Mucosa of descending colon (tissue), 3 donors: ENCODE measurements around the gene RPS21. TPM values are rescaled to one million over a fixed set of nuclear protein-coding genes. Genes with fewer than 3 reads are reported as not detected.

Source experiments
- ATAC-seq: fragments of 200-7000 bp; cut with Tn5 transposase; one replicate; pipeline ENCODE4 v1.9.1; 2020; ENCODE audit warnings: mild to moderate bottlenecking, moderate library complexity
- DNase-seq, 3 donors: peaks; one replicate each; pipeline ENCODE4 v3.0.0-alpha.2; 2020
- H3K36me3 ChIP-seq: fragments of 200-600 bp; one replicate; pipeline ENCODE4 v1.8.0; 2021; ENCODE audit warnings: low read depth, mild to moderate bottlenecking
- H3K4me1 ChIP-seq: fragments of 200-600 bp; one replicate; pipeline ENCODE4 v1.8.0; 2021; ENCODE audit warnings: low read depth, mild to moderate bottlenecking
- H3K4me3 ChIP-seq: fragments of 200-600 bp; one replicate; pipeline ENCODE4 v1.8.0; 2021; ENCODE audit warnings: mild to moderate bottlenecking
- H3K9me3 ChIP-seq: fragments of 200-600 bp; one replicate; pipeline ENCODE4 v1.8.0; 2021; ENCODE audit warnings: mild to moderate bottlenecking
- intact Hi-C, 2 donors: fragments of 100-400 bp; cut with DNase I in 1 of 2; cut with micrococcal nuclease in 1 of 2; formaldehyde crosslinking; loops; one replicate each; pipeline versions ENCODE4 v1.11.0 to v1.11.1; 2022; cut with DNase I, micrococcal nuclease
- total RNA-seq, 3 donors: library from RNA; stranded (reverse); fragmentation: NEBNext Ultra II Directional in 2 of 3; extraction: Animal tissue kit (Norgen Biotek cat#: 25700) in 2 of 3; gene quantifications; one replicate each; pipeline versions ENCODE4 v1.2.1 to v1.2.4, GENCODE V29; 2021 to 2023
- TF ChIP-seq, protein P1 (sequence below): fragments of 200-600 bp; IDR thresholded peaks from one replicate; pipeline ENCODE4 v1.8.0; 2022; ENCODE audit warnings: antibody characterized with exemption, mild to moderate bottlenecking
- donor health status: DM: no; HTN: no; CAD: no; lungs with moderate emphysema.
- donor health status: DM: no; HTN: no; CAD: no.
- donor health status: DM: no; HTN: yes; CAD: no.

Gene RPS21
- total RNA-seq, 3 donors from 2014 or later = 1,171 to 1,284 (median 1,191) TPM

DNA sequence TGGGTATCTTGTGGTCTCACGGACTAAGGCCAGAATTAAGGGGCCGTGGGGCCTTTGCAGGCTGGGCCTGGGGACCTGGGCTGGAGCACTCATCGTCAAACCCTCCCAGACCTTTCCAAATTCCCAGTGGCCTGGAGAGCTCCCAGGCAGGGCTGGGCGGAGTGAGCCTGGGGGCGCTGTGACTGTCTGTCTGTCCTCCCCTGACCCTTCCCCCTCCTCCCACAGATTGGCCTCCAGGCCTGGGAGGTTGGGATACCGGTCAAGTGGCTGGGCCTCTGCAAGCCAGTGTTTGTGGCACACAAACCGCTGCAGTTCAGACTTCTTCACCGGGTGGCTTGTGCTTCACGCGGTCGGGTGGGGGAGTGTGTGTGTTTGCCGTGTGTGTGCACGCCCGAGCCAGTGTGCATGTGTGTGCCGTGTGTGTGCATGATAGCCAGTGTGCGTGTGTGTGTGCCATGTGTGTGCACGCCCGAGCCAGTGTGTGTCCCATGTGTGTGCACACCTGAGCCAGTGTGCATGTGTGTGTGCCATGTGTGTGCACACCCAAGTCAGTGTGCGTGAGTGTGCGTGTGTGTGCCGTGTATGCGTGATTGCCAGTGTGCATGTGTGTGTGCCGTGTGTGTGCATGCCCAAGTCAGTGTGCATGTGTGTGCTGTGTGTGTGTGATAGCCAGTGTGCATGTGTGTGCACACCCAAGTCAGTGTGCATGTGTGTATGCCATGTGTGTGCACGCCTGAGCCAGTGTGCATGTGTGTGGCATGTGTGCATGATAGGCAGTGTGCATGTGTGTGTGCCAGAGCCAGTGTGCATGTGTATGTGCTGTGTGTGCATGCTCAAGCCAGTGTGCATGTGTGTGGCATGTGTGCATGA is 34.2 kb downstream of the RPS21 start:
- H3K4me3 ChIP-seq = no peak overlapping the region
- H3K4me1 ChIP-seq = no peaks in the 10 kb centered on the region
- no peak for ATAC-seq
- no peaks in the 10 kb centered on the region for H3K9me3 ChIP-seq
- intact Hi-C loops = no loop called here
- H3K36me3 ChIP-seq = no peaks in the 10 kb centered on the region
- no peak for DNase-seq
- TF ChIP-seq, protein P1, sequence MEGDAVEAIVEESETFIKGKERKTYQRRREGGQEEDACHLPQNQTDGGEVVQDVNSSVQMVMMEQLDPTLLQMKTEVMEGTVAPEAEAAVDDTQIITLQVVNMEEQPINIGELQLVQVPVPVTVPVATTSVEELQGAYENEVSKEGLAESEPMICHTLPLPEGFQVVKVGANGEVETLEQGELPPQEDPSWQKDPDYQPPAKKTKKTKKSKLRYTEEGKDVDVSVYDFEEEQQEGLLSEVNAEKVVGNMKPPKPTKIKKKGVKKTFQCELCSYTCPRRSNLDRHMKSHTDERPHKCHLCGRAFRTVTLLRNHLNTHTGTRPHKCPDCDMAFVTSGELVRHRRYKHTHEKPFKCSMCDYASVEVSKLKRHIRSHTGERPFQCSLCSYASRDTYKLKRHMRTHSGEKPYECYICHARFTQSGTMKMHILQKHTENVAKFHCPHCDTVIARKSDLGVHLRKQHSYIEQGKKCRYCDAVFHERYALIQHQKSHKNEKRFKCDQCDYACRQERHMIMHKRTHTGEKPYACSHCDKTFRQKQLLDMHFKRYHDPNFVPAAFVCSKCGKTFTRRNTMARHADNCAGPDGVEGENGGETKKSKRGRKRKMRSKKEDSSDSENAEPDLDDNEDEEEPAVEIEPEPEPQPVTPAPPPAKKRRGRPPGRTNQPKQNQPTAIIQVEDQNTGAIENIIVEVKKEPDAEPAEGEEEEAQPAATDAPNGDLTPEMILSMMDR = no peak

DNA sequence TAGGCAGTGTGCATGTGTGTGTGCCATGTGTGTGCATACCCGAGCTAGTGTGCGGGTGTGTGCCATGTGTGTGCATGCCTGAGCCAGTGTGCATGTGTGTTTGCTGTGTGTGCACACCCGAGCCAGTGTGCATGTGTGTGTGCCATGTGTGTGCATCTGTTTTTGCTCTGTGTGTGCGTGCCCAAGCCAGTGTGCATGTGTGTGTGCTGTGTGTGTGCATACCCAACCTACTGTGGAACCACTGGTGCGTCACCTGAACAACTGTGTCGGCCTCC is 34.8 kb downstream of the RPS21 start:
- peaks cover 1% of the 10 kb centered on the region for H3K4me1 ChIP-seq
- intact Hi-C loops = no loop called here
- DNase-seq = no peak
- H3K4me3 ChIP-seq = no peak overlapping the region
- no peaks in the 10 kb centered on the region for H3K36me3 ChIP-seq
- TF ChIP-seq, protein P1 = no peak
- no peaks in the 10 kb centered on the region for H3K9me3 ChIP-seq
- ATAC-seq = no peak

DNA sequence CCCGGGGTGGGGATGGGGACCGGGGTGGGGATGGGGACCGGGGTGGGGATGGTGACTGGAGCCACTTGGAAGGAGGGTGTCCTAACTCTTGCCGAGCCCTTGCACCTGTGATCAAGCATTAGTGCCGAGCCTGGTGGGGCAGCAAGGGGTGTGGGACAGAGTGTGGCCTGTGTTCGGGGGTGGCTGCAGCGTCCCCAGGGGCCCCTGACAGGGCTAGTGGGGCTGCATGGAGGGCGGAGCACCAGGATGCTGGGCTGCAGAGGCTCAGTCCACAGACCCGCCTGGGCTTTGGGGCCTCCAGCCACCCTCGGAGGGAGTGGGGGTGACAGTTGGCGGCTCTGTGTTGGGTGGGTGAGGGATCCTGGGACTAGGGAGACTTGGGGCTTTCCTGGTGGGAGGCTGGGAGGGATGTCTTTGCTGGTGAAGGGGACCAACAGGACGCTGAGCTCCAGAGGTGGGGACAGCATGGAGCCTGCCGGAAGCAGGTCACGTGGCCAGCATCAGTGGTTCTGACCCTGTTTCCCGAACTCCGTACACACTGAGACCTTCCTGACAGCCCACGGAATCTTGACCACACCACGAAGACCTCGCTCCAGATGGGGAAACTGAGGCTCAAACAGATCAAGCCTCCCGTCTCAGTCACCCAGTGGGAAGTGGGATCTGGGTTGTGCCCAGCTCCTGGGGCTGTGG is 35.9 kb downstream of the RPS21 start:
- no peaks in the 10 kb centered on the region for H3K36me3 ChIP-seq
- DNase-seq = no peak
- no peak overlapping the region for H3K4me3 ChIP-seq
- ATAC-seq = no peak
- H3K4me1 ChIP-seq = peaks cover 9% of the 10 kb centered on the region
- intact Hi-C loops = no loop called here
- TF ChIP-seq, protein P1 = no peak
- H3K9me3 ChIP-seq = no peaks in the 10 kb centered on the region

DNA sequence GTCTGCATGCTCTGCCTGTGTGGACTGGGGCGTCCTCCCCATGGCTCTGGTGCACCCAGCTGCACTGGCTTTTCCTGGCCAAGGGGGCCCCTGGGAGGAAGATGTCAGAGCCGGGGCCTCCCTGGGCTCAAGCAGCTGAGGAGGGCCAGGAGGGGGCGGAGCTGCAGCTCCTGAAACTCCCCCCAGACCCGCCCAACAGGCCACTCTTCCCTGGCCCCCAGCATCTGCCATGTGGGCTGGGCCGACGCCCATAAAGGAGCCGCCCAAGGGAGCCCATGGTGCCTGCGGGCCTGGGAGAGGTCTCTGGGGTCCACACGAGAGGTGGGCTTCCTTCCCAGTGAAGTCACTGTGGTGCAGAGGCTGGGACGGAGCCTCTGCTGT is 36.4 kb downstream of the RPS21 start:
- Histone ChIP-seq H3K4me3 (no peak overlapping the region), H3K36me3 (no peaks in the 10 kb centered on the region), H3K9me3 (no peaks in the 10 kb centered on the region), H3K4me1 (peaks cover 14% of the 10 kb centered on the region)
- TF ChIP-seq, protein P1 = no peak
- DNase-seq (no peak), ATAC-seq (no peak)
- intact Hi-C loops = no loop called here

DNA sequence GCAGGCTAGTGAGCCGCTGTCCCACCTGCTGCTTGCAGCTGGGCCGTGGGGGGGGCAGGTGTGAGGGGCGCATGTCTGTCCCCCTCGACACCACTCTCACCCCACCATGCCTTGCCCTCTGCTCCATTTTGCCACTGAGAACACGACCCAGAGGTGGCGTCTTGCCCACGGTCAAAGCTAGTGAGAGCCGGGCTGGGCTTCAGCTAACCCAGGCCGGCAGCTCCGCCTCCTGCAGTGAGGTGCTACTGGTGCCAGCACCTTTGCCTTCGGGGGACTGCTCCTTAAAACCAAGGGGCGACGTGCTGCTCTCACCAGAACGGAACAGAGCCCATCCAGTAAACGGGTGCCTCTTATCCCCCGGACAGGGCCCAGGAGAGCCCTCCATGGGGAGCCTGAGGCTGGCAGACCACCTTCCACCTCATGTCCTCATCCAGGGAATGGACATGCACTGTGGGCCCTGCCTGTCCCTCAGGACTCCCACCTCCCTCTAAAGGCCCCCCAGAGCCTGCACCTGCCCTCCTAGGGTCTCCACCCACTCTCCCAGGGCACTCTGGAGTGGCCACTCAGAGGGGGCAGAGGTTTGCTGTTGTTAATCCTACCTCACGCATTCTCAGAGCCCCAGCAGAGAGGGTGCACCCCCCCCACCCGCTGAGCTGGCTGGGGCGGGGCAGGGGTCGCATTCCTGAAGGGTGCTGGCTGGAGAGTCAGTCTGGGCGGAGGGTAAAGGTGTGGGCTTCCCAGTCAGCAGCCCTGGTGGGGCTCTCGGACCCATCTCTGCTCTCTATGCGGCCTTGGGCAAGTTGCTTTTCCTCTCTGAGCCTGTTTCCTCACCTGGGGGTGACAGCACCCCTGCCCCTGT is 37.6 kb downstream of the RPS21 start:
- intact Hi-C loops = no loop called here
- H3K4me1 ChIP-seq = peaks cover 17% of the 10 kb centered on the region
- no peak for ATAC-seq

More for the DNA sequence above, 37.6 kb downstream of the RPS21 start:
- DNase-seq = no peak
- TF ChIP-seq, protein P1 = no peak
- no peaks in the 10 kb centered on the region for H3K9me3 ChIP-seq
- H3K36me3 ChIP-seq = no peaks in the 10 kb centered on the region
- H3K4me3 ChIP-seq = no peak overlapping the region
